Muscle of back (tissue), 11 donors: ENCODE results near the gene DNAJC18. TPM values are rescaled to one million over a fixed set of nuclear protein-coding genes. Genes with fewer than 3 reads are reported as not detected.

Experiments used
- DNase-seq, 3 donors: peaks; one replicate each; pipeline versions ENCODE4 v3.0.0 to v3.0.0-alpha.2; 2013
- polyA plus RNA-seq, 10 donors: library from polyadenylated mRNA; unstranded; fragments of 120-200 nt; gene quantifications; one replicate each; pipeline ENCODE4 v1.2.1, GENCODE V29; 2013; ENCODE audit not compliant: insufficient read length in 10 of 10

Gene DNAJC18
- polyA plus RNA-seq, 10 donors: 20.0 to 33.0 (median 25.7) TPM

GRCh38 chr5:139371482-139372435 lies 67.6 kb downstream of the DNAJC18 start:
- DNase-seq: no peak

DNA sequence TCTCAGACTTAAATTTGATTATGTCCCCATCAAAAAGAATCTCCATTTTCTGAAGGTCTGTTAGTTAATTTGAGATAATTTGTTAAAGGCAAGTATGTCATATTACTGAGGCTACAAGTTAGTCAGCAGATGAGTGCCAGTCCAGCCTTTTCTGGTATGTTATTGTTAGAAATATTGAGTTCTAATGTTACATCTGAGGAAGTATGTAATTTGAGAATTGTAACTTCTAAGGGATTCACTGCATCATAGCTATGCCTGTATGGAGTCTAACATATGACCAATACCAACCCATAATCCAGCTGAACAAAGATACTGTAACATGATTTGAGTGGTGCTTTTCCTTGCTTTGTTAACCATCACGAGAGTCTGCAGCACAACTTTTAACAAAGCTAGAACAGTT lies 70.1 kb downstream of the DNAJC18 start:
- DNase-seq: no peak

DNA sequence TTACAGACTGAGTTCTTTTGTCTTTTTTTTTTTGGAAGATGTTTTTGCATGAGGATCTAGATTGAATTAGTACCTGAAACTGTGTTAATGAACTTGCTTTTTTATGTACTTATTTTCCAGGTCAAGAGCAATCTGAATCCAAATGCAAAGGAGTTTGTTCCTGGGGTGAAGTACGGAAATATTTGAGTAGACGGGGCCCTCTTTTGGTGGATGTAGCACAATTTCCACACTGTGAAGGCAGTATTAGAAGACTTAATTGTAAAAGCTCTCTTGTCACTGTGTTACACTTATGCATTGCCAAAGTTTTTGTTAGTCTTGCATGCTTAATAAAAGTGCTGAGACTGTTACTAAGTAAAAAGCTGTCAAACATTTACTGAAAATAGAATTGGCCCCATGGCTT lies 70.7 kb downstream of the DNAJC18 start:
- no peak for DNase-seq

- no peak for DNase-seq
Measured at GRCh38 chr5:139364466-139364865, 74.9 kb downstream of the DNAJC18 start.

- no peak for DNase-seq
Measured at GRCh38 chr5:139363937-139364336, 75.4 kb downstream of the DNAJC18 start.

GRCh38 chr5:139361835-139362429 lies 77.4 kb downstream of the DNAJC18 start:
- no peak for DNase-seq

DNA sequence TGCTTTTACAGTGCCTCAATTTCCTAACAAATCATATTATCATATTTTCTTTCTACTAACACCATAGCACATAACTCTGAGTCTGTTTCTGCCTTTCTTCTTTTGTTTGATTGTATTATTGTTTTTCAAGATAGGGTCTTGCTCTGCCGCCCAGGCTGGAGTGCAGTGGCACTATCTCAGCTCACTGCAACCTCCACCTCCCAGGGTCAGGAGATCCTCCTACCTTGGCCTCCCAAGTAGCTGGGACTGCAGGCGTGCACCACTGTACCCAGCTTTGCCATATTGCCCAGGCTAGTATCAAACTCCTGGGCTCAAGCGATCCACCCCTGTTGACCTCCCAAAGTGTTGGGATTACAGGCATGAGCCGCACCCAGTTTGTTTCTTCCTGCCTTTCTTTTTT lies 78.9 kb downstream of the DNAJC18 start:
- no peak for DNase-seq

Other genes starting within 250 kb of the DNAJC18 start
- gene SIL1, start 241.2 kb downstream of the DNAJC18 start, polyA plus RNA-seq: 10 to 100 TPM; 21.2 to 33.5 (median 25.3) TPM
- 100 to 1,000 TPM; 262 to 386 (median 338) TPM for gene MATR3, start 145.8 kb downstream of the DNAJC18 start, polyA plus RNA-seq
- gene PAIP2, start 97.7 kb downstream of the DNAJC18 start, polyA plus RNA-seq: 100 to 1,000 TPM; 111 to 133 (median 119) TPM
- gene SLC23A1, start 56.2 kb downstream of the DNAJC18 start, polyA plus RNA-seq: under 1 TPM; 0.09 to 0.69 (median 0.31) TPM
- 1 to 10 TPM in 1 of 10 donors, under 1 TPM in 7, not detected in 2; 0.15 to 1.0 (median 0.57) TPM for gene MZB1, start 49.6 kb downstream of the DNAJC18 start, polyA plus RNA-seq
- gene PROB1, start 44.4 kb downstream of the DNAJC18 start, polyA plus RNA-seq: 10 to 100 TPM; 22.4 to 40.5 (median 29.5) TPM
- 10 to 100 TPM in 7 of 10 donors, 1 to 10 TPM in 3; 7.4 to 10.8 (median 10.3) TPM for gene SPATA24, start 35.4 kb downstream of the DNAJC18 start, polyA plus RNA-seq
- 10 to 100 TPM; 28.8 to 40.9 (median 32.3) TPM for gene ECSCR, start 23.2 kb upstream of the DNAJC18 start, polyA plus RNA-seq
- not detected for gene SMIM33, start 31.5 kb upstream of the DNAJC18 start, polyA plus RNA-seq
- 10 to 100 TPM; 26.5 to 40.3 (median 30.2) TPM for gene STING1, start 43.2 kb upstream of the DNAJC18 start, polyA plus RNA-seq
- gene UBE2D2, start 121.8 kb upstream of the DNAJC18 start, polyA plus RNA-seq: 100 to 1,000 TPM; 104 to 164 (median 120) TPM
- gene CXXC5, start 208.8 kb upstream of the DNAJC18 start, polyA plus RNA-seq: 10 to 100 TPM; 64.9 to 86.7 (median 77.1) TPM